Rectal smooth muscle tissue (tissue), 1 donor: ENCODE results near the gene SPEN.
"Not testable (repeated sequence)": the region's sequence is repeated elsewhere in the genome, so short reads cannot be mapped to it uniquely, and the experiment has no call there.

Experiments used
- H3K27ac ChIP-seq: one replicate; pipeline ENCODE4 v1.7.0; 2013; ENCODE audit warnings: low read depth, low read length, inconsistent platforms
- H3K27me3 ChIP-seq: one replicate; pipeline ENCODE4 v1.7.0; 2013; ENCODE audit warnings: low read length; ENCODE audit not compliant: control insufficient read depth, insufficient read depth
- H3K36me3 ChIP-seq: one replicate; pipeline ENCODE4 v1.7.0; 2013; ENCODE audit warnings: low read length; ENCODE audit not compliant: control insufficient read depth, insufficient read depth
- H3K4me1 ChIP-seq: one replicate; pipeline ENCODE4 v1.7.0; 2013; ENCODE audit warnings: low read length; ENCODE audit not compliant: control insufficient read depth, insufficient read depth
- H3K4me3 ChIP-seq: one replicate; pipeline ENCODE4 v1.7.0; 2013; ENCODE audit warnings: low read length
- H3K9ac ChIP-seq: one replicate; pipeline ENCODE4 v1.7.0; 2013; ENCODE audit warnings: low read length

Gene SPEN

DNA sequence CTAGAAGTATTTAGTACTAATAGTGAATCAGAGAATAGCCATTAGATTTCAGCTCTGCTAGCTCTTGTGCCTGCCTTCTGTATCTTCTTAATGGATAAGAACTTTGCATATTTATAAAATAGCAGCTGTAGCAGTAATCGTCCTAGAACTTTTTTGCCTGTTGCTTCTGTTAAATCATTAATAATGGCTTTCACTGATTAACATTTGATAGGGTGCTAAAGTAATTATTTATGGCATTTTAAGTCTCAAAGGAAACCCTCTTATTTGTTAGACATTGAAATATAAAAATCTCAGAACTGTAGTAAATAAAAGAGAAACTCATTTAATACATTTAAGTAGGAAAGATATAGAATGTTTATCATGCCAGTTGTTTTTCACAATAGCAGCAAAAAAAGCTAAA, 27.0 kb downstream of the SPEN start:
- H3K27me3 ChIP-seq: no peaks in the 10 kb centered on the region
- H3K27ac ChIP-seq: no peak overlapping the region
- peaks cover 10% of the 10 kb centered on the region for H3K36me3 ChIP-seq
- no peak overlapping the region for H3K9ac ChIP-seq
- no peak overlapping the region for H3K4me3 ChIP-seq
- no peaks in the 10 kb centered on the region for H3K4me1 ChIP-seq

DNA sequence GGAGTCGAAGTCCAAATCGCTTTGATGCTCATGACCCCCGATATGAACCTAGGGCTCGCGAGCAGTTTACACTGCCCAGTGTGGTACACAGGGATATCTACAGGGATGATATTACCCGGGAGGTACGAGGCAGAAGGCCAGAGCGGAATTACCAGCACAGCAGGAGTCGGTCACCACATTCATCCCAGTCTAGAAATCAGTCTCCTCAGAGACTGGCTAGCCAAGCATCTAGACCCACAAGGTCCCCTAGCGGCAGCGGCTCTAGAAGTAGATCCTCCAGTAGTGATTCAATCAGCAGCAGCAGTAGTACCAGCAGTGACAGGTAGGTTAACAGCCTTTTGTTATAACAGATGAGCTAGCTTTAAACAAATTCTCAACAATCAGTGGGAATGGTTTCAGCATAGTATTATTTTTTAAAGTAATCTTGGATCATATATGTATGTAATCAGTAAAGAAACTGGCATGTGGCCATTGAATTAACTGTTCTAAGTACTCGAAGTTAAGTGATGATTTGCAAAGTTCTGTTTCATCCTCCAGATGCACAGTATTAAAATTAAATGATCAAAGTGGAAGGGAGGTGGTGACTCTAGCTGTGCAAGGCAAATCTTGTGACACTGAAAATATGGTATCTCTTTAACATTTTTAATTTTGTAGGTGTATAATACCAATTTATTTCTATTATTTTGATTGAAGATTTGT, 29.0 kb downstream of the SPEN start:
- H3K9ac ChIP-seq: no peak overlapping the region
- H3K4me3 ChIP-seq: no peak overlapping the region
- H3K36me3 ChIP-seq: peaks cover 10% of the 10 kb centered on the region
- no peaks in the 10 kb centered on the region for H3K4me1 ChIP-seq
- H3K27me3 ChIP-seq: no peaks in the 10 kb centered on the region
- no peak overlapping the region for H3K27ac ChIP-seq

DNA sequence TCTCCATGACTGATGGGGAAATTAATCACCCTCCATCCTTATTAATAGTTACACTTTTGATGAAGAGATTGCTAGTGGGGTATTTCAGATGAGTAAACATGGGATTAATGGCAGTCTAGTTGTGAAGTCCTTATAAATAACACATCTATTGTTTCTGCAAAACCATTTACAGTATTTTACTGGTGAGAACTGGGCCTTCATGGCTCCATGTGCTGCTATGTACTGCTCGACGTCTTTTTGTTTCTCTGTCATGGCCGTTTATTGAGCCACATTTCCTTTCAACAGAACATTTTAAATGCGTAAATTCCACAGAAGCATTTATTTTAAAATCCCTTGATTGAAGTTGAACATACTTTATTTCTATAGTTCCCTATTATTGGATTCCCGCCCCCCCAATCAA, 34.5 kb downstream of the SPEN start:
- no peaks in the 10 kb centered on the region for H3K36me3 ChIP-seq
- no peak overlapping the region for H3K9ac ChIP-seq
- H3K4me3 ChIP-seq: no peak overlapping the region
- H3K4me1 ChIP-seq: peaks cover 12% of the 10 kb centered on the region
- no peaks in the 10 kb centered on the region for H3K27me3 ChIP-seq
- H3K27ac ChIP-seq: no peak overlapping the region

- H3K27me3 ChIP-seq: no peaks in the 10 kb centered on the region
Measured at GRCh38 chr1:15882665-15883064, 35.2 kb downstream of the SPEN start.

DNA sequence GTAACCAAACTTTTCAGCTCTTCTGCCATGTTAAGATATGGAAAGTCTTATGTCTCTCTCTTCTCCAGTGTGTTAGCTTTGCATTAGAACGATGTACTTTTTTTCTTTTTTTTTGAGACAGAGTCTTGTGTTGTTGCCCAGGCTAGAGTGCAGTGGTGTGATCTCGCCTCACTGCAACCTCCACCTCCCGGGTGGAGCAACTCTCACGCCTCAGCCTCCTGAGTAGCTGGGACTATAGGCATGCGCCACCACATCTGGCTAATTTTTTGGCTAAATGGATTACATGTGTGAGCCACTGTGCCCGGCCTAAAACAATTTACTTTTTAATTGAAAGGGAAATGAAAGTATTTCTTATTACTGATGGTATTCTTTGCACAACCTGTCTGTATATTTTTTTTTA, 35.8 kb downstream of the SPEN start:
- H3K9ac ChIP-seq: no peak overlapping the region
- no peak overlapping the region for H3K4me3 ChIP-seq
- H3K4me1 ChIP-seq: peaks cover 12% of the 10 kb centered on the region
- no peak overlapping the region for H3K27ac ChIP-seq
- no peaks in the 10 kb centered on the region for H3K27me3 ChIP-seq
- no peaks in the 10 kb centered on the region for H3K36me3 ChIP-seq

More at GRCh38 chr1:15882665-15883064, 35.2 kb downstream of the SPEN start:
- peaks cover 12% of the 10 kb centered on the region for H3K4me1 ChIP-seq
- H3K27ac ChIP-seq: no peak overlapping the region
- H3K36me3 ChIP-seq: no peaks in the 10 kb centered on the region
- H3K9ac ChIP-seq: no peak overlapping the region
- H3K4me3 ChIP-seq: no peak overlapping the region

DNA sequence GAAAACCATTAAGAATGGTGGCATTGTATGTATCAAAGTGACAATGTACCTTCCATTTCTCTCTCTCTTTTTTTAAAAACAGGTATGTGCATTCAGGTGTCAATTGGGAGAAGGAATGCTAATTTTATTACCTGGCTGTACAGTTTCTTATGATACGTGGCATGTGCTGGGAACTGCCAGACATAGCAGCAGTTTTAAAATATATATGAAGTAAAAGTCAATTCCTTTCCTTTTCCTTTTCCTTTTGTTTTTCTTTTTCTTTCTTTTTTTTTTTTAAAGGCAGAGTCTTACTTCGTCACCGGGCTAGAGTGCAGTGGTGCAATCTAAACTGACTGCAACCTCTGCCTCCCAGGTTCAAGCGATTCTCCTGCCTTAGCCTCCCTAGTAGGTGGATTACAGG, 37.0 kb downstream of the SPEN start:
- Histone ChIP-seq H3K27me3 (no peaks in the 10 kb centered on the region), H3K36me3 (no peaks in the 10 kb centered on the region), H3K4me3 (no peak overlapping the region), H3K27ac (no peak overlapping the region), H3K9ac (no peak overlapping the region), H3K4me1 (peaks cover 12% of the 10 kb centered on the region)

GRCh38 chr1:15885269-15885668, 37.8 kb downstream of the SPEN start:
- no peaks in the 10 kb centered on the region for H3K27me3 ChIP-seq
- H3K36me3 ChIP-seq: no peaks in the 10 kb centered on the region
- H3K4me3 ChIP-seq: peak overlapping the region; percentile 60
- H3K4me1 ChIP-seq: peaks cover 12% of the 10 kb centered on the region
- H3K27ac ChIP-seq: peak overlapping the region; percentile 72
- no peak overlapping the region for H3K9ac ChIP-seq

DNA sequence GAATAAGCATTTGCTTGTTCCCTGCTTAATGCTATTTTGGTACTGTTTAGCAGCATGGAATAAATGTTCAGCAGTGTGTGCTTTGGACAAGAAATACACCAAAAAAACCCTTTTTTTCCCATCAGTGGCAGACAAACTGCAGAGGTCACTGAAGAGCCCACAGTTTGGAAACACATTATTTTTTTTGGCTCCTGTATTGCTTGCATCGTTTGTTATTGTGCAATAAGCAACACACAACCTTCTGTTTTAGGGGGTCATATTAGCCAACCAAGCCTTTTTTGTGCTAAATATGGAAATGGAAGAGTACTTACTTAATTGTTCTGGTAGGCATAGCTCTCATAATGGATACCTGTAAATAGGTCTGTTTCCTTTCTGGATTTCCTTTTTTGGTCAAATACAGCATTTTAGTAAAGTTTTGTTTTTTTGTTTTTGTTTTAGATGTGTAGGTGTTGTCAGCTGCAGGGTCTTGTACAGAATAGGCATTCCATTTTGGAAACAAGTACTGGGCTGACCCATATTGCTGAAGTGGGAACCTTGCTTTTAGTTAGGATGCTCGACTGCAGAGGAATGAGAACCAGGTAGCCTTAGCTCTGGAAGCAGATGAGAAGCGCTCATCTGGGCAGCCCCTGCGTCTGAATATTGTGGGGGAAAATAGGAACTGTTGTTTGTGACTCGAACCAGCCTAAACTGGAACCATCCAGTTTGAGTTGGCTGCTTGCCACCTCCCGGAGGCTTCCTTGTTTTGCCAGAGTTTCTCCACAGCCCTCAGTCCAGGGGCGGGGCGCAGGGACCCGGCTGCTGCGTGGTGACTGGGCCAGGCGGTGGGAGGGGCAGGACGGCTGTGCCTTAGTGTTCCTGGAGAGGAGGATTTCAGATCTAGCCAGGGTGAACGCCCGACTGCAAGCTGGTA, 38.4 kb downstream of the SPEN start:
- peaks cover 12% of the 10 kb centered on the region for H3K4me1 ChIP-seq
- H3K36me3 ChIP-seq: no peaks in the 10 kb centered on the region
- H3K27ac ChIP-seq: peak overlapping the region; percentile 72
- peak overlapping the region; percentile 60 for H3K4me3 ChIP-seq
- no peaks in the 10 kb centered on the region for H3K27me3 ChIP-seq
- peak overlapping the region; percentile 29 for H3K9ac ChIP-seq

- Histone ChIP-seq H3K36me3 (no peaks in the 10 kb centered on the region), H3K9ac (no peak overlapping the region), H3K4me1 (peaks cover 12% of the 10 kb centered on the region), H3K27me3 (no peaks in the 10 kb centered on the region), H3K27ac (peak overlapping the region; percentile 72), H3K4me3 (peak overlapping the region; percentile 60)
Measured at GRCh38 chr1:15886611-15887167, 39.2 kb downstream of the SPEN start.

GRCh38 chr1:15892857-15893599, 45.5 kb downstream of the SPEN start:
- not testable (repeated sequence) for H3K36me3 ChIP-seq, H3K4me3 ChIP-seq, H3K9ac ChIP-seq, H3K27me3 ChIP-seq
- H3K27ac ChIP-seq: peak overlapping the region; percentile 45
- H3K4me1 ChIP-seq: peaks cover 16% of the 10 kb centered on the region

DNA sequence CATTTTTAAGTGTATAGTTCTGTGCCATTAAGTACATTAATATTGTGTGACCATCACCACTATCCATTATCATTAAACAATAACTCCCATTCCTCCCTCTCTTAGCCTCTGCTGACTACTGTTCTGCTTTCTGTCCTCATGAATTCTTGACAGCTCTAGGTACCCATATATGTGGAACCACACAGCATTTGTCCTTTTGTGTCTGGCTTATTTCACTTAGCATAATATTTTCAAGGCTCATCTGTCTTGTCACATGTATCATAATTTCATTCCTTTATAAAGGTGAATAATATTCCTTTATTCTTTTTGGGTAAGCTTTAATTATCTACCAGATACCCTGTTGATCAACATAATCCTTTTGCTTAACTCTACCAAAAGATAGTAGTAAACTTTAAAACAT, 47.7 kb downstream of the SPEN start:
- peaks cover 16% of the 10 kb centered on the region for H3K4me1 ChIP-seq
- no peaks in the 10 kb centered on the region for H3K27me3 ChIP-seq
- no peak overlapping the region for H3K27ac ChIP-seq
- no peaks in the 10 kb centered on the region for H3K36me3 ChIP-seq
- H3K4me3 ChIP-seq: no peak overlapping the region
- no peak overlapping the region for H3K9ac ChIP-seq
